ENCODE results near the gene TSR3.
A peak's percentile ranks its signal among the peaks of the same experiment; 100 is the strongest.

The TSR3 gene

DNA sequence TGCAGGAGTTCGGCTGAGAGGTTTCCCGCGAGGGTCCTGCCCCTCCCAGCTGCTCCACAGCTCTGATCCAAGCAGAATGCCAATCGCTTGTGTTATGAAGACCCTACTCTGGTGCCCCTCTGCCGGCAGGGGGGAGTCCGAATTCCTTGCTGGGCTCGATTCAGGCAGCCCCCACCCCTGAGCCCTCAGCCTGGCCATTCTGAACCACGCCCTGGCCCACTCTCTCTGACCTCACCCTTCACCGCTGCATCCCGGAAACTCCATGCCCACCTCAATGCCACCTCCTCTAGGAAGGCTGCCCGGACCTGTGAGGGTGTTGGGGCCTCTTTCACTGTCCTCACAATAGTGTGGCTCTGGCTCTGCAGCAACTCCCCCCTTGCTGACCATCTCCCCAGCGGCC is 50.1 kb downstream of the TSR3 start:
- no peak overlapping the region for H3K27ac ChIP-seq (ENCODE audit: low read length)
- no peak for ATAC-seq (ENCODE audit: insufficient read depth, low read depth)

DNA sequence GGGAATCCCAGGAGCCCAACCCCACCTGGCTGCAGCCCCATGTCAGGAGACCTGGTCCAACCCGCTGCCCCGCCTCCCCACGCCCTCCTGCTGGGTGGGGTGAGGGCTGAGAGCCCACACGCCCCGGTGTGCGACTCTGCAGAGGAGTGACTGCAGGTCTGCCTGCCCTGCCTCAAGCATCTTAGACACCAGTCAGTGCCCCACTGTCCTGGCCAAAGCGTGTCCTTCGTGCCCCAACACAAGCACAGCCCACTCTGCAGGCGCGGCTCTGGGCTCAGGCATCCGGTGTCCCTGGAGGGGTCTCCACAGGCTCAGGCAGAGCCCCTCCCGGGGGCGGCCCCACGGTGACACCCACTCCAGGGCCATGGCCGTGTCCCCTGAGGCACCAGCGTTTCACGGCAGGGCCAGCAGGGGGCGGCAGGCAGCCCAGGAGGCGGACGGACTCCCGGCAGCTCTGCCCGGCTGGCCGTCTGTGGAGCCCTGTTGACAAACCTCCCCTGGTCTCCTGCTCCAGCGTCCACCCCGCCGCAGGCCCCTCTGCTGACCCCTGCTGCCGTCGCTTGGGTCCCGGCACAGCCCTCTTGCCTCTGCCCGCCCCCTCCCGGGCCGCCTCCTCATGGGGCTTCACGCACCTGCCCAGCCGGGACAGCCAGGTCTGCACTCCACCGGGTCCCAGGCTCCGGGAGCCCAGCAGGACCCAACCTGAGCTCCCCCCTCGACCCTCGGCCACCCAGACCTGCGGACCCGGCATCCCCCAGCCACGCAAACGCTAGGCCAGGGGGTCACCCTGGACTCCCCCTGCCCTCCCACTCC is 50.8 kb downstream of the TSR3 start:
- Histone ChIP-seq H4K20me1 (ENCODE audit: insufficient read depth, low read length) (0 out of 2 replicates have a peak, but pooled peaks cover 2% of the 10 kb centered on the region), H3K36me3 (ENCODE audit: insufficient read depth, low read length) (no peaks in the 10 kb centered on the region), H2AFZ (ENCODE audit: low read depth, low read length) (peak overlapping the region; percentile 39; the same call in 1 of the 2 replicates), H3K27ac (ENCODE audit: low read length) (no peak overlapping the region), H3K4me3 (ENCODE audit: low read depth in 1 of 2, low read length in 2 of 2) (0 out of 4 replicates have a peak overlapping the region, but pooled peaks of 1 of the 2 experiments have one; percentile 16), H3K4me1 (ENCODE audit: insufficient read depth, low read length) (peaks cover 13% of the 10 kb centered on the region), H3K9me3 (ENCODE audit: insufficient read depth, low read length, severe bottlenecking) (no peaks in the 10 kb centered on the region), H3K4me2 (ENCODE audit: insufficient read depth, low read length) (peak overlapping the region; percentile 51), H3K27me3 (ENCODE audit: insufficient read depth, low read length, poor library complexity) (no peaks in the 10 kb centered on the region), H3K9ac (ENCODE audit: low read depth, low read length) (peak overlapping the region; percentile 9; the same call in 1 of the 2 replicates), H3K79me2 (ENCODE audit: insufficient read depth, low read length) (no peaks in the 10 kb centered on the region)
- ATAC-seq (ENCODE audit: insufficient read depth, low read depth) (peak; percentile 87), DNase-seq (peak; percentile 75)
- TF ChIP-seq, protein P1, sequence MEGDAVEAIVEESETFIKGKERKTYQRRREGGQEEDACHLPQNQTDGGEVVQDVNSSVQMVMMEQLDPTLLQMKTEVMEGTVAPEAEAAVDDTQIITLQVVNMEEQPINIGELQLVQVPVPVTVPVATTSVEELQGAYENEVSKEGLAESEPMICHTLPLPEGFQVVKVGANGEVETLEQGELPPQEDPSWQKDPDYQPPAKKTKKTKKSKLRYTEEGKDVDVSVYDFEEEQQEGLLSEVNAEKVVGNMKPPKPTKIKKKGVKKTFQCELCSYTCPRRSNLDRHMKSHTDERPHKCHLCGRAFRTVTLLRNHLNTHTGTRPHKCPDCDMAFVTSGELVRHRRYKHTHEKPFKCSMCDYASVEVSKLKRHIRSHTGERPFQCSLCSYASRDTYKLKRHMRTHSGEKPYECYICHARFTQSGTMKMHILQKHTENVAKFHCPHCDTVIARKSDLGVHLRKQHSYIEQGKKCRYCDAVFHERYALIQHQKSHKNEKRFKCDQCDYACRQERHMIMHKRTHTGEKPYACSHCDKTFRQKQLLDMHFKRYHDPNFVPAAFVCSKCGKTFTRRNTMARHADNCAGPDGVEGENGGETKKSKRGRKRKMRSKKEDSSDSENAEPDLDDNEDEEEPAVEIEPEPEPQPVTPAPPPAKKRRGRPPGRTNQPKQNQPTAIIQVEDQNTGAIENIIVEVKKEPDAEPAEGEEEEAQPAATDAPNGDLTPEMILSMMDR (IDR thresholded peaks at IDR 0.05; ENCODE audit: borderline replicate concordance, extremely low read depth, low read length, poor library complexity, severe bottlenecking) = peak; percentile 85
- no peak for TF ChIP-seq EZH2 (IDR thresholded peaks at IDR 0.05; ENCODE audit: borderline replicate concordance, low read depth, low read length, severe bottlenecking)

More for the DNA sequence above, 50.1 kb downstream of the TSR3 start:
- Histone ChIP-seq H2AFZ (ENCODE audit: low read depth, low read length) (no peak overlapping the region), H4K20me1 (ENCODE audit: insufficient read depth, low read length) (0 out of 2 replicates have a peak, but pooled peaks cover 2% of the 10 kb centered on the region), H3K4me1 (ENCODE audit: insufficient read depth, low read length) (peaks cover 13% of the 10 kb centered on the region), H3K79me2 (ENCODE audit: insufficient read depth, low read length) (no peaks in the 10 kb centered on the region), H3K4me2 (ENCODE audit: insufficient read depth, low read length) (no peak overlapping the region), H3K9ac (ENCODE audit: low read depth, low read length) (no peak overlapping the region), H3K9me3 (ENCODE audit: insufficient read depth, low read length, severe bottlenecking) (no peaks in the 10 kb centered on the region), H3K4me3 (ENCODE audit: low read depth in 1 of 2, low read length in 2 of 2) (no peak overlapping the region), H3K36me3 (ENCODE audit: insufficient read depth, low read length) (no peaks in the 10 kb centered on the region), H3K27me3 (ENCODE audit: insufficient read depth, low read length, poor library complexity) (no peaks in the 10 kb centered on the region)
- DNase-seq = no peak
- TF ChIP-seq, protein P1 (IDR thresholded peaks at IDR 0.05; ENCODE audit: borderline replicate concordance, extremely low read depth, low read length, poor library complexity, severe bottlenecking) = no peak
- TF ChIP-seq EZH2 (IDR thresholded peaks at IDR 0.05; ENCODE audit: borderline replicate concordance, low read depth, low read length, severe bottlenecking) = no peak

DNA sequence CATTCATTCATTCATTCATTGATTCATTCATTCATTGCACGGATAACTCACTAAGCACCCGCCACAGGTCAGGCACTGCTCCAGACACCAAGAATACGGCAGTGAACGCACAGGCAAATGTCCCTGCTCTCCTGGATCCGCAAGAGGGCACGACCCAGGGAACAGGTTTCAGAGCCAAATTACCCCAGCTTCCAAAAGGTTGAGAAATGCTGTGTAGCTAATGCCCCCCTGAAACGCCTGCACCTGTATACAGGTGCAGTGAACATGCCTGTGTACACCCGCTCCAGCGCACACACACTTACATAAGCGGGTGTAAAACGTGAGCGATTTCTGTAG is 51.8 kb downstream of the TSR3 start:
- TF ChIP-seq, protein P1 (IDR thresholded peaks at IDR 0.05; ENCODE audit: borderline replicate concordance, extremely low read depth, low read length, poor library complexity, severe bottlenecking) = no peak
- TF ChIP-seq EZH2 (IDR thresholded peaks at IDR 0.05; ENCODE audit: borderline replicate concordance, low read depth, low read length, severe bottlenecking) = no peak
- Histone ChIP-seq H3K36me3 (ENCODE audit: insufficient read depth, low read length) (no peaks in the 10 kb centered on the region), H3K4me1 (ENCODE audit: insufficient read depth, low read length) (peaks cover 13% of the 10 kb centered on the region), H3K9ac (ENCODE audit: low read depth, low read length) (no peak overlapping the region), H3K27me3 (ENCODE audit: insufficient read depth, low read length, poor library complexity) (no peaks in the 10 kb centered on the region), H3K27ac (ENCODE audit: low read length) (no peak overlapping the region), H3K4me3 (ENCODE audit: low read depth in 1 of 2, low read length in 2 of 2) (no peak overlapping the region), H2AFZ (ENCODE audit: low read depth, low read length) (no peak overlapping the region), H3K9me3 (ENCODE audit: insufficient read depth, low read length, severe bottlenecking) (no peaks in the 10 kb centered on the region), H3K4me2 (ENCODE audit: insufficient read depth, low read length) (no peak overlapping the region), H4K20me1 (ENCODE audit: insufficient read depth, low read length) (0 out of 2 replicates have a peak, but pooled peaks cover 2% of the 10 kb centered on the region), H3K79me2 (ENCODE audit: insufficient read depth, low read length) (no peaks in the 10 kb centered on the region)
- ATAC-seq (ENCODE audit: insufficient read depth, low read depth) (no peak), DNase-seq (no peak)

Measured in DND-41 (cell line).